IPS DF 4.7 (cell line): ENCODE data around the gene DGKH.

Experiments
- DNase-seq: peaks from one replicate; pipeline ENCODE4 v3.0.0-alpha.2; 2013; ENCODE audit warnings: low spot score; ENCODE audit errors: extremely low read depth

The DGKH gene, protein sequence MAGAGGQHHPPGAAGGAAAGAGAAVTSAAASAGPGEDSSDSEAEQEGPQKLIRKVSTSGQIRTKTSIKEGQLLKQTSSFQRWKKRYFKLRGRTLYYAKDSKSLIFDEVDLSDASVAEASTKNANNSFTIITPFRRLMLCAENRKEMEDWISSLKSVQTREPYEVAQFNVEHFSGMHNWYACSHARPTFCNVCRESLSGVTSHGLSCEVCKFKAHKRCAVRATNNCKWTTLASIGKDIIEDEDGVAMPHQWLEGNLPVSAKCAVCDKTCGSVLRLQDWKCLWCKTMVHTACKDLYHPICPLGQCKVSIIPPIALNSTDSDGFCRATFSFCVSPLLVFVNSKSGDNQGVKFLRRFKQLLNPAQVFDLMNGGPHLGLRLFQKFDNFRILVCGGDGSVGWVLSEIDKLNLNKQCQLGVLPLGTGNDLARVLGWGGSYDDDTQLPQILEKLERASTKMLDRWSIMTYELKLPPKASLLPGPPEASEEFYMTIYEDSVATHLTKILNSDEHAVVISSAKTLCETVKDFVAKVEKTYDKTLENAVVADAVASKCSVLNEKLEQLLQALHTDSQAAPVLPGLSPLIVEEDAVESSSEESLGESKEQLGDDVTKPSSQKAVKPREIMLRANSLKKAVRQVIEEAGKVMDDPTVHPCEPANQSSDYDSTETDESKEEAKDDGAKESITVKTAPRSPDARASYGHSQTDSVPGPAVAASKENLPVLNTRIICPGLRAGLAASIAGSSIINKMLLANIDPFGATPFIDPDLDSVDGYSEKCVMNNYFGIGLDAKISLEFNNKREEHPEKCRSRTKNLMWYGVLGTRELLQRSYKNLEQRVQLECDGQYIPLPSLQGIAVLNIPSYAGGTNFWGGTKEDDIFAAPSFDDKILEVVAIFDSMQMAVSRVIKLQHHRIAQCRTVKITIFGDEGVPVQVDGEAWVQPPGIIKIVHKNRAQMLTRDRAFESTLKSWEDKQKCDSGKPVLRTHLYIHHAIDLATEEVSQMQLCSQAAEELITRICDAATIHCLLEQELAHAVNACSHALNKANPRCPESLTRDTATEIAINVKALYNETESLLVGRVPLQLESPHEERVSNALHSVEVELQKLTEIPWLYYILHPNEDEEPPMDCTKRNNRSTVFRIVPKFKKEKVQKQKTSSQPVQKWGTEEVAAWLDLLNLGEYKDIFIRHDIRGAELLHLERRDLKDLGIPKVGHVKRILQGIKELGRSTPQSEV

GRCh38 chr13:42048342-42048683, at the start of gene DGKH:
Gene DGKH, plus strand, starts transcription at chr13:42048648. Its CDS starts 126 bp downstream, at chr13:42048774.
- no peak for DNase-seq

DNA sequence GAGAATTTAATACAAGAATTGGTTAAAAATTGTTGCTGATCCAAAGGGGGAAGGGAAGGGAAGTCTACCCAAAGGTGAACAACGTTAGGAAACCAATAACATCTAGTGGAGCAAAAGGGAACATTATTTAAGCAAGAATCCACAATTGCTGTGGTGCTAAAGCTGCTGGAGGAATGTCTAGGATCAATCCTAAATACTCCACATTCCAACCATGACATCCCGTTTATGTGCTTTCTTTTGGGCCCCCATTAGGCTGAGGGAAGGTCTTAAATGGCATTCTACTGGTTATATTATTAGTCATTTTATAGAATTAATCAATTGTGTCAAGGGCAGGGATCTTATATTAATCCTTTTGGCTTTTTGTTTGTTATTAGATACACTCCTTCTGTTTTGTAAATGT, 47.6 kb upstream of the DGKH start:
- no peak for DNase-seq

GRCh38 chr13:42001580-42001979, 46.9 kb upstream of the DGKH start:
- DNase-seq = no peak

GRCh38 chr13:42002066-42002465, 46.4 kb upstream of the DGKH start:
- DNase-seq = no peak

DNA sequence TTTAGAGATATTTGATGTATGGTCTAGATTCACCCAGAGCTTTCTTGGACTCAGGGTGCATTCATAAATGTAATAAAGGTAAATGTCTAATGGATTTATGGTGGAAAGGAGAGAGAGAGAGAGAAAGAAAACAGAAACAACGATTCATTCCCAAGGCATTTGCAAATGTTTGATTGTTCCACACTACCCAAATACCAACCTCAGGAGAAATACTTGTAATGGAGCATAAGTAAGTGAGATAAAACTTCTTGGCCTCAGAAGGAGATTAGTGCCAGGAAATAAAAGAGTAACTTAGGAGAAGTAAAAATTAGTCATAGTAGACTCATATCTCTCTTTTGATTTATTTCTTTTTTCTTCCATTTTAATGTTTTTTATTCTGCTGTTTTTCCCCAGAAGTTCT, 40.6 kb upstream of the DGKH start:
- DNase-seq = no peak

GRCh38 chr13:42009057-42009456, 39.4 kb upstream of the DGKH start:
- no peak for DNase-seq

DNA sequence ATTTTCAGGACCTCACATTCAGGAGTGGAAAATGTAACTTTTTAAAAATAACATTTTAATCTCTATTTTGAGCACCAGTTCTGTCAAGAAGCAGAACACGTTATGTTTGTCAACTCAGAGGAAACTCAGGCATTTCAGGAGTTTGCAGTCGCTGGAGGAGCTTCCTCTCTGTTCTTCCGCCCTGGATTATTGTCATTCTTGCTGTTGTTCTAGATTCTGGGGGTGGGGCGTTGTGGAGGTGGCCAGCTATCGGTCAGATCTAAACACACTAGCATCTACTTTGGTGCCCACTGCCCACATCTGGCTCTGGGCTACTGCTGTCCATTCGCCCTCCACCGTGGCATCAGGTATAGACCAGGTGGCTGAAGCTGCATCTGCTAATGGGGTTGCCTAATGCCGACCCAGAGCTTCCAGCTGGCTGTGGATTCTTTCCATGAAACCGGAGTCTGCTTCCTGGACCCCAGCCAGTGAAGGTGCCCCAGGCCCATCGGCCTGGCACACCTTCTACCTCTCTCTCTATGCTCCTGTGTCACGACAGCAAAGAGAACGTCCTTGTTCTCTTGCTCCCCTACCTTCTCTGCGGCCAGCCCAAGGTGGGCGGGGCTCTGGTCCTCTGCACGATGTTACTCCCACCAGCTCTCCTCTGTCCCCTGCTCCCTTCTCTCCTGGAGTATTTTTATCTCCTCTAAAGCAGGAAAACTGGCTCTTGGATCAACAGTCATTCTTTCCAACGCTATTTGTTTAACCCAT, 36.7 kb upstream of the DGKH start:
- DNase-seq = no peak

- DNase-seq = no peak
Measured at GRCh38 chr13:42014119-42014518, 34.3 kb upstream of the DGKH start.

GRCh38 chr13:42017264-42017663, 31.2 kb upstream of the DGKH start:
- no peak for DNase-seq

DNA sequence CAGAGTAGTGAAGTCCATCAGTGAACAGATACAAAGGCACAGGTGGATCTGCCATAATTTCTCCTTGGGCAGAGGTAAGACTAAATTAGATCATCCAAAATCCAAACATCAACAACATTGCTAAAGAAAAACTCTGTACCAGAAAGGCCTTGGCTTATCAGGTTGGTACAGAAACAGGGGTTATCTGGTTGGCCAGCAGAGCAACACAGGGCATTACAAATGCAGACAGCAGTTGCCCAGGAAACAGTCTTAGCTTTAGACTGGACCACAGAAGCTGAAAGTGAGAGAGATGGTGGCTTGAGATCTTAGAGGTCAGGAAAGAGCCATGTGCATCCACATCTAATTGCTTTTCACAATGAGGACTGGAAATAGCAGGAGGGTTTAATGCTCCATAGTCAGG, 26.6 kb upstream of the DGKH start:
- DNase-seq = no peak

DNA sequence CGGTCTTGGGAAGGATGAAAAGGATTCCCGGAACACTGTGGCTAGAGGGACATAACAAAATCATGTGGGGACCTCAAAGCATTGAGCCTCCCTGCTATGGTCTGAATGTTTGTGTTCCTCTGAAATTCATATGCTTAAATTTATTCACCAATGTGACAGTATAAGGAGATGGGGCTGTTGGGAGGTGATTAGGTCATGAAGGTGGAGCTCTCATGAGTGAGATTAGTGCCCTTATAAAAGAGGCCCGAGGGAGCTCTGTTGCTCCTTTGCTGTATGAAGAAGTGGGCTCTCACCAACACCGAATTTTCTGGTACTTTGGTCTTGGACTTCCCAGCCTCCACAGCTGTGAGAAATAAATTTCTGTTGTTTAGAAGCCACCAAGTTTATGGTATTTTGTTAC, 26.1 kb upstream of the DGKH start:
- no peak for DNase-seq

DNA sequence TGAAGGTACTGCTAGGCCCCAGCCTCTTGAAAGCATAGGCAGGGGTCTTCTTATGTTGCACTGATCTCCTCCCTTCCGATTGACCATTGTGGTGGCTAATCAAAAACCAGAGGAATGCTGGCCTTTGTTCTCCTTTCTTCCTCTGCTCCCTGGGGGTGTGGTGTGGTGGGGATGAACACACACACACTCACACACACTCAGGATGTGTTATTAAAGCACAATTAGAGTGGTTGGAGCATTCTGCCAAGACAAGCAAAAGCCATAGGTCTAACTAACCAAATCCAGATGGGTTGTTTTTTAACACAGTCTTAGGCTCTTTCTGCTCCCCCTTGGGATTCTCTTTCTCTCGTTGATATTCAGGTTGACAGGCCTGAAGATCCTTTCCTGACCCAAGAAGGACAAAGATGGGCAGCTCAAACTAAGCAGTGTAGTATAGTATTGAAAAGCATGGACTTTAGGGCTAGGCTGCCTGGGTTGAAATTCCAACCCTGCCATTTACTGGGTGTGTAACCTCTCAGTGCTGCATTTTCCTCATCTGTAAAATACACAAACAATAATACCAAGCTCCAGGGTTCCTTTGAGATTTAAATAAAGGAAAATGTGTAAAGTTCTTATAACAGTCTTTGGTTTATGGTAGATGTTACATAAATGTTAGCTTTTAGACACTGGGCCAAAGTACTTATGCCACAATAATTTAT, 25.5 kb upstream of the DGKH start:
- DNase-seq = no peak

- DNase-seq = no peak
Measured at GRCh38 chr13:42027286-42027685, 21.2 kb upstream of the DGKH start.

DNA sequence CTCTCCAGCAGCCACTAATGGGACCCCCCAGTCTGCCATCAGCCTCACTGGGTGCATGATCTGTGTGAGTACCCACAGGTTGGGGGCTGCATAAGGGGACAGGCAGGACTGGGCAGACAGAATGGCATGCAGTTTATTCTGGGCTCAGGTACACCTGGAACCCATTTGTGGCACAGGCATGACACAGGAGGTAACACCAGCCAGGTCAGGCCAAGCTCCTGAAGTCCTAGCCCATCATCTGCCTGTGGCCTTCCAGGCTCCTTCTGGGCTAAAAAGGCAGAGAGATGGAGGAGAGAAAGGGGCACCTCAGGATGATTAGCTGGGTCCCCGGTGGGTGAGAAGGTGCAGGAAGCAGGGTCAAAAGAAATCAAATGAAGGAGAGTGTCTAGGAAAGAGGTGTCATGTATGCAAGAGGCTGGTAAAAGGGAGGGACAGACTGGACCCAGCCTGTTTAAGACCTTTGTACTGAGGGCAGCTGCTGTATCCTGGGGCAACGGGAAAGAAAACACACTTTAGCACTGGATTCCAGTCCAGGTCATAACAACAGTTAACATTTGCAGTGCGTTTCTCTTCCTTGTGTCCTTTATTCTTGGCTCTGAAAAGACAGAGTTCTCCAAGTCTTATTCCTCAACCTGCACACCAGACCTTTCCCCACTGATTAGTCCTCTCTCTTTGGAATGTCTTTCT, 20.2 kb upstream of the DGKH start:
- DNase-seq = no peak

GRCh38 chr13:42035905-42036521, 12.4 kb upstream of the DGKH start:
- DNase-seq = no peak

GRCh38 chr13:42036711-42037110, 11.7 kb upstream of the DGKH start:
- DNase-seq = no peak

GRCh38 chr13:42038661-42039456, 9.6 kb upstream of the DGKH start:
- DNase-seq = no peak

DNA sequence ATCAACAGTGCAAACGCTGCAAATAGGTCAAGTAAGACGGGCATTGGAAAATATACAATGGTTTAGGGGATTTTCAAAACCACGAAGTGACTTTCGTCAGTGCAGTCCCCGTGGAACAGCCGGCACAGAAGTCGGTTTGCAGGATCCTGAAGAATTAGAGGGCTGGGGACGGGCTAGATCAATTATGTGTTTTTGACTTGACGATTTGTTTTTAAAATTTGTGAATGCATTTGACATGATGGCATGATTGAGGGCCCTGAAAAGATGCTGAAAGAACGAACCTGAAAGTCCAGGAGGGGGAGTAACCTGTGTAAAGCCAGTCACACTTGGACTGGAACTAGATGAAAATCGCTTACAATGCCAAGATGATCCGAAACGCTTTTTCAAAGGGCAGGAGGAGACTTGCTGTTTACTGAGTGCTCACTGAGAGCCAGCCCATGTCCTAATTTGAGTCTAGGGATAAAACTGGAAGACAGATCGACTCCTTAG, 8.9 kb upstream of the DGKH start:
- DNase-seq = no peak
